ENCODE data around the gene CLN5. TPM values are rescaled to one million over a fixed set of nuclear protein-coding genes. Genes with fewer than 3 reads are reported as not detected.
A peak's percentile ranks its signal among the peaks of the same experiment; 100 is the strongest.

The CLN5 gene
- total and polyA plus RNA-seq, 2 experiments from 2014 or later, result 6.5 to 9.5 TPM

GRCh38 chr13:76971851-76972829 is 19.7 kb upstream of the CLN5 start:
- no peak overlapping the region for H3K4me3 ChIP-seq
- no peak overlapping the region for H3K4me2 ChIP-seq
- peaks cover 6% of the 10 kb centered on the region; the same call in 1 of the 2 replicates for H3K9me2 ChIP-seq (ENCODE audit: insufficient read depth)
- Mint-ChIP-seq H3K27ac (no peak overlapping the region), H3K9me3 (no peaks in the 10 kb centered on the region), H3K27me3 (ENCODE audit: insufficient read depth, low read depth, poor library complexity) (peaks cover 2% of the 10 kb centered on the region), H3K4me1 (peaks cover 12% of the 10 kb centered on the region; the same call in 1 of the 3 replicates), H3K4me3 (no peak overlapping the region), H3K36me3 (ENCODE audit: low read depth) (no peaks in the 10 kb centered on the region)
- no peaks in the 10 kb centered on the region for H3F3A ChIP-seq (replicated peaks; ENCODE audit: low read depth)
- ATAC-seq (peak; percentile 49), DNase-seq (ENCODE audit: low spot score) (no peak)
- no peaks in the 10 kb centered on the region for H3K4me1 ChIP-seq (ENCODE audit: insufficient read depth)
- H2AFZ ChIP-seq, result peak overlapping the region; percentile 8; the same call in 1 of the 2 replicates
- H3K36me3 ChIP-seq (ENCODE audit: insufficient read depth), result no peaks in the 10 kb centered on the region
- TF ChIP-seq STAT1 (IDR thresholded peaks at IDR 0.05; ENCODE audit: unreplicated experiment), result no peak
- TF ChIP-seq NANOG (IDR thresholded peaks at IDR 0.05; ENCODE audit: borderline replicate concordance), result no peak
- no peak for TF ChIP-seq POLR2AphosphoS5 (IDR thresholded peaks at IDR 0.05; ENCODE audit: low read depth)
- TF ChIP-seq ZNF462 (CRISPR knock-in tag; IDR thresholded peaks at IDR 0.05), result no peak
- no peak for TF ChIP-seq ETS1 (IDR thresholded peaks at IDR 0.05)
- H3K27me3 ChIP-seq (ENCODE audit: insufficient read depth), result no peaks in the 10 kb centered on the region
- H3K27ac ChIP-seq (ENCODE audit: low read depth), result no peak overlapping the region
- no peaks in the 10 kb centered on the region for H3K79me2 ChIP-seq (replicated peaks; ENCODE audit: insufficient read depth)
- no peaks in the 10 kb centered on the region for H4K20me1 ChIP-seq (replicated peaks; ENCODE audit: insufficient read depth)

Data from GM23338 (cell line).